Left ventricle myocardium inferior (tissue), 1 donor: ENCODE data around the gene GID8. TPM values are rescaled to one million over a fixed set of nuclear protein-coding genes. Genes with fewer than 3 reads are reported as not detected.

ENCODE experiments used
- DNase-seq: peaks from one replicate; pipeline ENCODE4 v3.0.0-alpha.2; 2020
- H3K27ac ChIP-seq: fragments of 200-600 bp; replicated peaks from 2 replicates; pipeline ENCODE4 v1.8.0; 2021
- H3K27me3 ChIP-seq: fragments of 200-600 bp; 2 replicates; pipeline ENCODE4 v1.8.0; 2021; ENCODE audit warnings: low read depth
- H3K36me3 ChIP-seq: fragments of 200-600 bp; 2 replicates; pipeline ENCODE4 v1.8.0; 2021
- H3K4me1 ChIP-seq: fragments of 200-600 bp; 2 replicates; pipeline ENCODE4 v1.8.0; 2021
- H3K4me3 ChIP-seq: fragments of 200-600 bp; 2 replicates; pipeline ENCODE4 v1.8.0; 2021; ENCODE audit warnings: mild to moderate bottlenecking, moderate library complexity
- H3K9me3 ChIP-seq: fragments of 200-600 bp; replicated peaks from 2 replicates; pipeline ENCODE4 v1.8.0; 2021
- CTCF ChIP-seq: fragments of 200-600 bp; IDR thresholded peaks from 2 replicates; pipeline ENCODE4 v1.8.0; 2021; ENCODE audit warnings: antibody characterized with exemption, mild to moderate bottlenecking, borderline replicate concordance
- intact Hi-C: fragments of 100-400 bp; cut with micrococcal nuclease; formaldehyde crosslinking; loops from one replicate; pipeline ENCODE4 v1.11.0; 2022
- total RNA-seq: library from RNA; stranded (reverse); fragmentation: NEBNext Ultra II Directional; extraction: Animal tissue kit (Norgen Biotek cat#: 25700); gene quantifications from one replicate; pipeline ENCODE4 v1.2.1, GENCODE V29; 2021
- donor health status: DM: no; HTN: yes; CAD: no; lungs with severe emphysema.

GID8 gene
- total RNA-seq, 1 donor from 2014 or later = 16.2 TPM

- peaks cover 15% of the 10 kb centered on the region for H3K4me1 ChIP-seq
- intact Hi-C loops = no loop called here
- peak overlapping the region; percentile 59 for H3K4me3 ChIP-seq
- no peak for TF ChIP-seq CTCF
- H3K27me3 ChIP-seq = peaks cover 90% of the 10 kb centered on the region
- H3K27ac ChIP-seq = no peak overlapping the region
- no peaks in the 10 kb centered on the region for H3K9me3 ChIP-seq
- no peak for DNase-seq
- no peaks in the 10 kb centered on the region for H3K36me3 ChIP-seq
Measured at GRCh38 chr20:62972845-62973745, 35.1 kb downstream of the GID8 start.

DNA sequence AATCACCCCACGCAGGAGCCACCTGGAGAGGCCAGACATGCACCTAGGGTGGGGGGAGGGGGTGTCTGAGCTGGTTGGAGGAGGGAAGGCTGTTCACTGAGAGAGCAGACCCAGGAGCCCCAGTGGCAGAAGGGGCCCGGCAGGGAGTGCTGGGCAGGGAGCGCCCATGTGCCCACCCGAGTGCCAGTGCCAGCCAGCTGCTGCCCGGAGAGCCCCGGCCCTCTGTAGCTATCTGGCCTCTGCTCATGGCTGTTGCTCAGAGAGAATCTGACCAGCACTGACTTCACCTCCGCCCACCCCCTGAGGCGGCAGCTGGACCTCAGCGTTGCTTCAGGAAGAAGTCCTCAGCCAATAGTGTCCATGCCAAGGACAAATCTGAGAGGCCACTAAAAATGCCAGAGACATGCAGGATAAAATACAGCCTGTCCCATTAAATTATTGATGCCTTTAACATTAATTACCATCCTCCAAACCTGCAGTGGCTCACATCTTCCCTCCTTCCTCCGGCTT is 37.4 kb downstream of the GID8 start:
- intact Hi-C loops = no loop called here
- TF ChIP-seq CTCF = no peak
- Histone ChIP-seq H3K36me3 (no peaks in the 10 kb centered on the region), H3K27me3 (peaks cover 93% of the 10 kb centered on the region), H3K4me1 (peaks cover 10% of the 10 kb centered on the region), H3K27ac (no peak overlapping the region), H3K4me3 (no peak overlapping the region), H3K9me3 (no peaks in the 10 kb centered on the region)
- no peak for DNase-seq

GRCh38 chr20:62975812-62976508 is 38.0 kb downstream of the GID8 start:
- no peak for DNase-seq
- H3K27me3 ChIP-seq = peaks cover 93% of the 10 kb centered on the region
- H3K4me1 ChIP-seq = peaks cover 10% of the 10 kb centered on the region
- intact Hi-C loops = no loop called here
- no peaks in the 10 kb centered on the region for H3K36me3 ChIP-seq
- TF ChIP-seq CTCF = no peak
- no peaks in the 10 kb centered on the region for H3K9me3 ChIP-seq
- no peak overlapping the region for H3K27ac ChIP-seq
- no peak overlapping the region for H3K4me3 ChIP-seq

DNA sequence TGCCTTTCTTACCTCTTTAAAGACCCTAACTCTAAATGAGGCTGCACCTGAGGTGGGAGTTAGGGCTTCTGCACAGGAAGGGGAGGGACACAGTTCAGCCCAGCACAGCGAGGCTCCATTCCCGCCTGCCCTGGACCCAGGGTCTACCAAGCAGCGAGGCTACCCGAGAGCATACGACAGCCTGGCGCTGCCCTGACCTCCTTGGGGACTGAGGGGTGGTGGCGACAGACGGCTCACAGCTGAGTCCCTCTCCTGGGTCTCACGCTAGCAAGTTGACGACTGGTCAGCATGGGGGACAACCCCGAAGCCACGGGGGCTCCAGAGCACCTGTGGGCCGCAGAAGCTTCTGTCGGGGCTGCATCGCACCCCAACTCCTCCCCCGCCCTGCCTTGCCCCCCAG is 38.9 kb downstream of the GID8 start:
- DNase-seq = no peak
- peaks cover 95% of the 10 kb centered on the region for H3K27me3 ChIP-seq
- intact Hi-C loops = no loop called here
- no peak overlapping the region for H3K27ac ChIP-seq
- no peak overlapping the region for H3K4me3 ChIP-seq
- H3K9me3 ChIP-seq = no peaks in the 10 kb centered on the region
- no peak for TF ChIP-seq CTCF
- peaks cover 10% of the 10 kb centered on the region for H3K4me1 ChIP-seq
- H3K36me3 ChIP-seq = no peaks in the 10 kb centered on the region

DNA sequence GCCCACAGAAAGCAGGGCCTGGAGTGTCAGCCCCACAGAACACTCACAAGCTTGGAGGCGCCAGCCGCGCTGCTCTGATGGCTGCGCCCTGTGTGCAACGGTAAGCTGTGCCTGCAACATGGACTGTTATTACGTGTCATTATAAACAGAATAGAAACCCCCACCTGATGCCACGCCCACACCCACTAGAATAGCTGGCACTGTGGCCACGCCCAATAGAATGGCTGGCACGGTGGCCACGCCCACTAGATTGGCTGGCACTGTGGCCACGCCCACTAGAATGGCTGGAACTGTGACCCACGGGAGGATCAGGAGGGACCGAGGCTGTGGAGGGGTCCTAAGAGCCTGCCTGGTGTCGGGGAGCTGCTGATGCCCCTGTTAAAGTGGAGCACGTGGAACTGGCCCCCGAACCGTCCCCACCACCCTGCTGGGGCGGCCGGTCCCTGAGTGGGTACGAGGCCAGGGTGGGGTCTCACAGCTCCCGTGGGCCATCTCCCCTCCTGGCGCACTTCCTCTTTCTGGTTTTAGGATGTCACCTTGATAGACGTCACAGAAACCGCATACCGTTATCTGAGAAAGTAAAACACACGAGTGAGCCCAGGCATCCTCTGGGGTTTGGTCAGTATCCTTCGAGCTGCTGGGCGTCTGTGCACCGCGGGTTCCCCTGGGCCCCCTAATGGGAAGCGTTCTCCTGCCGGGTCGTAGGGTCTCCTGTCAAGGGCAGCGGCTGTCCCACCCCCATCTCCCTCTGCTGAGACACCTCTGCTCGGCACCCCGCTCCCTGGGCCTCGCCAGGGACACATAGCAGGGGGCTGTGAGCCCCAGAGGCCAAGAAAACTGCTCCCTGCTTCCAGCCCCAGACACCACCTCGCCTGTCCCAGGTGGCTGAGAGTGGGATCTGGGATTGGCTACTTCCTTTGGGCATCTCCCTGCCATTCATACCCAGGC is 39.9 kb downstream of the GID8 start:
- Histone ChIP-seq H3K36me3 (no peaks in the 10 kb centered on the region), H3K4me3 (no peak overlapping the region), H3K27ac (no peak overlapping the region), H3K9me3 (no peaks in the 10 kb centered on the region), H3K27me3 (peaks cover 100% of the 10 kb centered on the region), H3K4me1 (peaks cover 6% of the 10 kb centered on the region)
- DNase-seq = no peak
- intact Hi-C loops = no loop called here
- TF ChIP-seq CTCF = no peak
